OCI-LY1 (cell line): Measurements from ENCODE around the gene IKZF3.

Experiments
- CTCF ChIP-seq: fragments of 200-600 bp; sonication (generic), shearing (Covaris generic); IDR thresholded peaks from 2 replicates; pipeline ENCODE4 v1.5.1; 2017; ENCODE audit warnings: mild to moderate bottlenecking, antibody characterized with exemption, low read length, moderate library complexity, mixed read lengths
- EZH2 ChIP-seq: fragments of 200-600 bp; sonication (generic), shearing (Covaris generic); IDR thresholded peaks from 2 replicates; pipeline ENCODE4 v1.8.0; 2017; ENCODE audit warnings: borderline replicate concordance, mixed run types, mild to moderate bottlenecking, antibody characterized with exemption, low read length, moderate library complexity, mixed read lengths

DNA sequence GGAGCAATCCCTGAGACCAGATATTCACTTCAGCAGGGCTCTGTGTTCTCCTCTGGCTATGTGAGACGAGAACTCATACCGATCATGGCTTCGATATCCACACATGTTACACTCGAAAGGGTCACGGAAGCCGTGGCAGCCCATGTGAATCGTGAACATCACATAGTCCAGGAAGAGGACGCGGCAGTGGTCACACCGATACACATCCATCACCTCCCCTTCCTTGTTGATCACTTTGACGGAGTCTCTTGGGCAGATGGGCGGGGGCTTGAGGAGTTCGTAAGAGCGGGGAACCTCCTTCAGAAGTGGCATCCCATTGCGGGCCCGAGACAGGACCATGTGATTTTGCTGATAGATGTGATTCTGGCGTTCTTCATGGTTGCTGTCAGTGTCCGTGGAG is 98.3 kb downstream of the IKZF3 start:
- no peak for TF ChIP-seq CTCF
- no peak for TF ChIP-seq EZH2
